B cell (primary cell): Measurements from ENCODE around the gene TBCA. TPM values are rescaled to one million over a fixed set of nuclear protein-coding genes. Genes with fewer than 3 reads are reported as not detected.

Source experiments
- ATAC-seq: fragments of 200-7000 bp; cut with Tn5 transposase; one replicate; pipeline ENCODE4 v1.10.0; 2021; ENCODE audit warnings: low read depth, mild to moderate bottlenecking, moderate number of reproducible peaks, moderate library complexity
- CTCF ChIA-PET: fragments of 350-600 bp; sonication (Branson Sonifier 250); formaldehyde crosslinking; loops from one replicate; lab custom pipeline; 2021; ENCODE audit warnings: antibody characterized with exemption, inconsistent platforms; lab: Charles Lee
- POLR2A ChIA-PET: fragments of 350-600 bp; sonication (Branson Sonifier 250); formaldehyde crosslinking; loops from one replicate; lab custom pipeline; 2021; ENCODE audit warnings: antibody characterized with exemption; lab: Charles Lee
- DNase-seq: peaks from one replicate; pipeline ENCODE4 v3.0.0; 2013
- H2AFZ ChIP-seq: 2 replicates; pipeline ENCODE4 v1.6.1; 2012; ENCODE audit warnings: mild to moderate bottlenecking, low read depth, low read length; ENCODE audit not compliant: insufficient read depth, poor library complexity, severe bottlenecking
- H3K27ac ChIP-seq, 2 donors: 1 replicate in 1 of 2; 2 replicates in 1 of 2; pipeline ENCODE4 v1.5.1; 2012 to 2013; ENCODE audit warnings: low read length in 2 of 2, mild to moderate bottlenecking in 2 of 2, moderate library complexity in 1 of 2
- H3K27me3 ChIP-seq, 4 experiments: fragments of 200-600 bp in 1 of 4; sonication (generic) in 1 of 4; replicated peaks in 1 of 4; 1 replicate in 2 of 4; 2 replicates in 2 of 4; pipeline versions ENCODE4 v1.6.1 to v1.7.0; 2013 to 2016; ENCODE audit warnings: low read length in 3 of 4, mild to moderate bottlenecking in 2 of 4, mixed read lengths in 1 of 4, moderate library complexity in 1 of 4; ENCODE audit not compliant: insufficient read depth in 4 of 4, control insufficient read depth in 3 of 4; ENCODE audit errors: control extremely low read depth in 1 of 4
- H3K36me3 ChIP-seq, 2 experiments: replicated peaks in 1 of 2; 1 replicate in 1 of 2; 2 replicates in 1 of 2; pipeline versions ENCODE4 v1.6.1 to v1.7.1; 2013; ENCODE audit warnings: low read length in 1 of 2; ENCODE audit not compliant: insufficient read depth in 2 of 2, control insufficient read depth in 1 of 2; ENCODE audit errors: control extremely low read depth in 1 of 2, extremely low read depth in 1 of 2
- H3K4me1 ChIP-seq, 2 donors: fragments of 200-600 bp in 1 of 2; sonication (generic) in 1 of 2; 1 replicate in 1 of 2; 2 replicates in 1 of 2; pipeline versions ENCODE4 v1.5.1 to v1.6.1; 2013 to 2017; ENCODE audit warnings: low read length in 2 of 2; ENCODE audit not compliant: control insufficient read depth in 2 of 2, insufficient read depth in 2 of 2
- H3K4me2 ChIP-seq: replicated peaks from 2 replicates; pipeline ENCODE3; 2012; ENCODE audit warnings: mild to moderate bottlenecking, low read depth, low read length; ENCODE audit not compliant: poor library complexity, severe bottlenecking
- H3K4me3 ChIP-seq, 5 experiments: fragments of 200-600 bp in 1 of 5; sonication (generic) in 1 of 5; 1 replicate in 3 of 5; 2 replicates in 2 of 5; pipeline versions ENCODE4 v1.5.1 to v1.7.0; 2011 to 2016; ENCODE audit warnings: low read length in 4 of 5, mild to moderate bottlenecking in 4 of 5, low read depth in 2 of 5, control low read depth in 1 of 5, moderate library complexity in 1 of 5; ENCODE audit not compliant: insufficient read depth in 1 of 5; ENCODE audit errors: control extremely low read depth in 1 of 5, extremely low read depth in 1 of 5
- H3K79me2 ChIP-seq: fragments of 200-600 bp; sonication (generic); one replicate; pipeline ENCODE4 v1.6.0; 2016; ENCODE audit warnings: low read length; ENCODE audit not compliant: control insufficient read depth, insufficient read depth
- H3K9ac ChIP-seq: fragments of 200-600 bp; sonication (generic); 2 replicates; pipeline ENCODE4 v1.6.1; 2017; ENCODE audit warnings: mild to moderate bottlenecking, low read length, moderate library complexity
- H3K9me3 ChIP-seq, 3 donors: one replicate each; pipeline versions ENCODE4 v1.6.1 to v1.7.1; 2013; ENCODE audit warnings: low read length in 2 of 3; ENCODE audit not compliant: control insufficient read depth in 2 of 3, insufficient read depth in 1 of 3; ENCODE audit errors: control extremely low read depth in 1 of 3
- H4K20me1 ChIP-seq: 2 replicates; pipeline ENCODE4 v1.6.0; 2012; ENCODE audit warnings: mild to moderate bottlenecking, low read length; ENCODE audit not compliant: insufficient read depth, control insufficient read depth, poor library complexity, severe bottlenecking
- H3K27ac Mint-ChIP-seq: one replicate; pipeline ENCODE4 v1.8.0; 2021; ENCODE audit warnings: mixed read lengths
- H3K27me3 Mint-ChIP-seq: one replicate; pipeline ENCODE4 v1.8.0; 2021; ENCODE audit warnings: mixed read lengths
- H3K4me1 Mint-ChIP-seq: one replicate; pipeline ENCODE4 v1.8.0; 2021; ENCODE audit warnings: mixed read lengths
- H3K4me3 Mint-ChIP-seq: one replicate; pipeline ENCODE4 v1.8.0; 2021; ENCODE audit warnings: mixed read lengths
- H3K9me3 Mint-ChIP-seq: one replicate; pipeline ENCODE4 v1.8.0; 2022; ENCODE audit warnings: mixed read lengths; ENCODE audit not compliant: insufficient read depth
- EZH2 ChIP-seq: IDR thresholded peaks from 2 replicates; pipeline ENCODE4 v1.6.1; 2012; ENCODE audit warnings: borderline replicate concordance, low read depth, mild to moderate bottlenecking, moderate library complexity, low read length; ENCODE audit not compliant: insufficient read depth, poor library complexity, severe bottlenecking
- WGBS: methylation state at CpG from one replicate; pipeline ENCODE4 v1.1.5; 2013; ENCODE audit warnings: missing lambda C conversion rate; ENCODE audit not compliant: insufficient coverage; 5-methylcytosine and 5-hydroxymethylcytosine counted together
- intact Hi-C: fragments of 100-400 bp; cut with micrococcal nuclease; formaldehyde crosslinking; loops from one replicate; pipeline ENCODE4 v1.10.0; 2022
- polyA plus RNA-seq: library from polyadenylated mRNA; depleted of rRNA; stranded (reverse); fragments of >200 nt; gene quantifications from 2 replicates; pipeline ENCODE4 v1.2.3, GENCODE V29; 2012
- total RNA-seq, 2 donors: library from RNA; stranded (reverse); fragments of 120-200 nt in 1 of 2; gene quantifications; 1 replicate in 1 of 2; 2 replicates in 1 of 2; pipeline versions ENCODE4 v1.2.3 to v1.2.4, GENCODE V29; 2013 to 2022
- TF ChIP-seq, protein P1 (sequence below): fragments of 200-600 bp; IDR thresholded peaks from one replicate; pipeline ENCODE4 v1.8.0; 2022; ENCODE audit warnings: antibody characterized with exemption, mild to moderate bottlenecking

The TBCA gene
- total and polyA plus RNA-seq, 2 donors (not counting 1 experiment from before 2014, with no cell fraction given) = 22.3 to 110 TPM

DNA sequence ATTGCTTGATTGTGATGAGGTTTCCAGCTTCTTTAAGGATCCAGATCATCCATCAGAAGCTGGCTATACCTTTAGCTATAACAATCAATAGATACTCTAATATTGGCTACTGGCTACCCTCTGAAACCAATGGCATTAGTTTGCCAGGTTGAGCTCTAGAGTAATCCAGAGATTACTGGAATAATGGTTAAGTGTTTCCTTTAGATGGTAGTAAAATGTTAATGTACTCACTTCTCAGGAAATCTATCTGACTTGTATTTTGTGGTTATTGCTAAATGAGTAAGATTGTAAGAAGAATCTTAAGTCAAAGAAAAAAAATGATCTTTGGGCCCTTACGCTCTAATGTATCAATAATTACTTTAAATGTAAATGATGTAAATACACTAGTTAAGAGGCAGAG, 80.0 kb downstream of the TBCA start:
- H3K9me3 ChIP-seq = peaks cover 0 to 3% (median 0%) of the 10 kb centered on the region in 3 donors
- DNase-seq (no peak), ATAC-seq (no peak)
- no CpG with 5 or more reads among the region's 1 CpG for WGBS
- TF ChIP-seq, protein P1, sequence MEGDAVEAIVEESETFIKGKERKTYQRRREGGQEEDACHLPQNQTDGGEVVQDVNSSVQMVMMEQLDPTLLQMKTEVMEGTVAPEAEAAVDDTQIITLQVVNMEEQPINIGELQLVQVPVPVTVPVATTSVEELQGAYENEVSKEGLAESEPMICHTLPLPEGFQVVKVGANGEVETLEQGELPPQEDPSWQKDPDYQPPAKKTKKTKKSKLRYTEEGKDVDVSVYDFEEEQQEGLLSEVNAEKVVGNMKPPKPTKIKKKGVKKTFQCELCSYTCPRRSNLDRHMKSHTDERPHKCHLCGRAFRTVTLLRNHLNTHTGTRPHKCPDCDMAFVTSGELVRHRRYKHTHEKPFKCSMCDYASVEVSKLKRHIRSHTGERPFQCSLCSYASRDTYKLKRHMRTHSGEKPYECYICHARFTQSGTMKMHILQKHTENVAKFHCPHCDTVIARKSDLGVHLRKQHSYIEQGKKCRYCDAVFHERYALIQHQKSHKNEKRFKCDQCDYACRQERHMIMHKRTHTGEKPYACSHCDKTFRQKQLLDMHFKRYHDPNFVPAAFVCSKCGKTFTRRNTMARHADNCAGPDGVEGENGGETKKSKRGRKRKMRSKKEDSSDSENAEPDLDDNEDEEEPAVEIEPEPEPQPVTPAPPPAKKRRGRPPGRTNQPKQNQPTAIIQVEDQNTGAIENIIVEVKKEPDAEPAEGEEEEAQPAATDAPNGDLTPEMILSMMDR = no peak
- no peak for TF ChIP-seq EZH2
- no peaks in the 10 kb centered on the region for H3K27me3 ChIP-seq
- H3K9ac ChIP-seq = no peak overlapping the region
- Mint-ChIP-seq H3K27ac (no peak overlapping the region), H3K9me3 (no peaks in the 10 kb centered on the region), H3K4me1 (peaks cover 9% of the 10 kb centered on the region), H3K4me3 (no peak overlapping the region), H3K27me3 (no peaks in the 10 kb centered on the region)
- POLR2A ChIA-PET = no interaction called here
- H2AFZ ChIP-seq = no peak overlapping the region
- H3K4me3 ChIP-seq = no peak overlapping the region
- H3K27ac ChIP-seq = no peak overlapping the region
- peaks cover 11% of the 10 kb centered on the region for H4K20me1 ChIP-seq
- CTCF ChIA-PET = interaction anchor here (1.0 kb wide), 1 partner anchor 20 kb away, joined by 3 read pairs; no protein-coding TSS in a partner anchor
- H3K79me2 ChIP-seq = peaks cover 9% of the 10 kb centered on the region
- intact Hi-C loops = no loop called here
- H3K4me2 ChIP-seq = no peak overlapping the region
- H3K4me1 ChIP-seq = no peaks in the 10 kb centered on the region
- H3K36me3 ChIP-seq = peaks cover 9 to 17% of the 10 kb centered on the region in 2 experiments

DNA sequence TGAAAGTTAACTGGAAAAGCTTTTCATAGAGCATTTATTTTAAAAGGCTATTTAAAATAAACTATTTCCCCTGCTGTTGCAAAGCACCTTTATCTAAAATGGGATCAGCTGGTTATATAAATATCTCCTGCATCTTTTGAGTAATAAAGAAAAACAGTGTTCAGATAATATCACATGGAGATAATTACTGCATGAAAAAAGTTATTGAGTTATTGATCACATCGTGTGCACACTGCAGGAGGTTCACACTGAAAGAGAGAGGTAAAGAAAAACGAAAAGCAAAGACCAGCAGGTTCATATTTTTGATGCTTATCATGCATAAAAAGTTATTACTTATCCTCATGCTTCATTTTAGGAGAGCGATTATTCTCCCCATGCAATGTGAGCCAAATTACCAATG, 82.2 kb downstream of the TBCA start:
- H2AFZ ChIP-seq = no peak overlapping the region
- H3K4me1 Mint-ChIP-seq = no peaks in the 10 kb centered on the region
- H3K9ac ChIP-seq = no peak overlapping the region
- peaks cover 5% of the 10 kb centered on the region for H4K20me1 ChIP-seq
- H3K79me2 ChIP-seq = peaks cover 9% of the 10 kb centered on the region
- H3K4me3 Mint-ChIP-seq = no peak overlapping the region
- TF ChIP-seq, protein P1 = no peak
- TF ChIP-seq EZH2 = no peak
- intact Hi-C loops = no loop called here
- H3K4me1 ChIP-seq = no peaks in the 10 kb centered on the region
- no peaks in the 10 kb centered on the region for H3K27me3 ChIP-seq
- peaks cover 19 to 25% of the 10 kb centered on the region in 2 experiments for H3K36me3 ChIP-seq
- WGBS = no CpG with 5 or more reads among the region's 3 CpGs
- H3K4me2 ChIP-seq = no peak overlapping the region
- CTCF ChIA-PET = no interaction called here
- no peaks in the 10 kb centered on the region for H3K27me3 Mint-ChIP-seq
- ATAC-seq (no peak), DNase-seq (no peak)
- no peak overlapping the region for H3K27ac Mint-ChIP-seq
- no peak overlapping the region for H3K4me3 ChIP-seq
- POLR2A ChIA-PET = interaction anchor here (0.6 kb wide), 1 partner anchor 16 kb away, joined by 6 read pairs; no protein-coding TSS in a partner anchor
- H3K9me3 Mint-ChIP-seq = no peaks in the 10 kb centered on the region
- H3K9me3 ChIP-seq = peaks cover 0 to 3% (median 0%) of the 10 kb centered on the region in 3 donors
- H3K27ac ChIP-seq = no peak overlapping the region
